Glutamatergic neuron (in vitro differentiated cells): ENCODE results near the gene PIK3CG. TPM values are rescaled to one million over a fixed set of nuclear protein-coding genes. Genes with fewer than 3 reads are reported as not detected.
"Not testable (repeated sequence)": the region's sequence is repeated elsewhere in the genome, so short reads cannot be mapped to it uniquely, and the experiment has no call there.

ENCODE experiments used
- DNase-seq: peaks from one replicate; pipeline ENCODE4 v3.0.0; 2022
- H3K27ac Mint-ChIP-seq: one replicate; pipeline ENCODE4 v1.8.0; 2020; ENCODE audit warnings: mild to moderate bottlenecking, mixed read lengths, inconsistent platforms; ENCODE audit not compliant: unreplicated experiment
- H3K27me3 Mint-ChIP-seq: one replicate; pipeline ENCODE4 v1.8.0; 2020; ENCODE audit warnings: mild to moderate bottlenecking, moderate library complexity, mixed read lengths, inconsistent platforms; ENCODE audit not compliant: unreplicated experiment
- H3K36me3 Mint-ChIP-seq: one replicate; pipeline ENCODE4 v1.8.0; 2020; ENCODE audit warnings: mild to moderate bottlenecking, mixed read lengths, inconsistent platforms; ENCODE audit not compliant: unreplicated experiment
- H3K4me1 Mint-ChIP-seq: one replicate; pipeline ENCODE4 v1.8.0; 2020; ENCODE audit warnings: mild to moderate bottlenecking, low read depth, mixed read lengths, inconsistent platforms; ENCODE audit not compliant: unreplicated experiment
- H3K4me3 Mint-ChIP-seq: one replicate; pipeline ENCODE4 v1.8.0; 2020; ENCODE audit warnings: mild to moderate bottlenecking, mixed read lengths, inconsistent platforms; ENCODE audit not compliant: unreplicated experiment
- H3K9me3 Mint-ChIP-seq: one replicate; pipeline ENCODE4 v1.8.0; 2020; ENCODE audit warnings: mild to moderate bottlenecking, moderate library complexity, mixed read lengths, inconsistent platforms; ENCODE audit not compliant: unreplicated experiment
- total RNA-seq: library from RNA; stranded (reverse); fragmentation: NEBNext Ultra II Directional; extraction: Animal tissue kit (Norgen Biotek cat#: 25700); gene quantifications from one replicate; pipeline ENCODE4 v1.2.1, GENCODE V29; 2021; ENCODE audit not compliant: unreplicated experiment
- TF ChIP-seq, protein P1 (sequence below): fragments of 200-600 bp; sonication (generic); IDR thresholded peaks from one replicate; pipeline ENCODE4 v1.5.0; 2021; ENCODE audit not compliant: partially characterized antibody, unreplicated experiment

PIK3CG gene
- total RNA-seq, 1 donor from 2014 or later: not detected

GRCh38 chr7:106952001-106952657, 87.0 kb downstream of the PIK3CG start:
- DNase-seq: no peak
- H3K27me3 Mint-ChIP-seq: no peaks in the 10 kb centered on the region
- H3K27ac Mint-ChIP-seq: no peak overlapping the region
- peaks cover 2% of the 10 kb centered on the region for H3K9me3 Mint-ChIP-seq
- no peak overlapping the region for H3K4me3 Mint-ChIP-seq
- H3K4me1 Mint-ChIP-seq: peaks cover 1% of the 10 kb centered on the region
- H3K36me3 Mint-ChIP-seq: no peaks in the 10 kb centered on the region
- TF ChIP-seq, protein P1, sequence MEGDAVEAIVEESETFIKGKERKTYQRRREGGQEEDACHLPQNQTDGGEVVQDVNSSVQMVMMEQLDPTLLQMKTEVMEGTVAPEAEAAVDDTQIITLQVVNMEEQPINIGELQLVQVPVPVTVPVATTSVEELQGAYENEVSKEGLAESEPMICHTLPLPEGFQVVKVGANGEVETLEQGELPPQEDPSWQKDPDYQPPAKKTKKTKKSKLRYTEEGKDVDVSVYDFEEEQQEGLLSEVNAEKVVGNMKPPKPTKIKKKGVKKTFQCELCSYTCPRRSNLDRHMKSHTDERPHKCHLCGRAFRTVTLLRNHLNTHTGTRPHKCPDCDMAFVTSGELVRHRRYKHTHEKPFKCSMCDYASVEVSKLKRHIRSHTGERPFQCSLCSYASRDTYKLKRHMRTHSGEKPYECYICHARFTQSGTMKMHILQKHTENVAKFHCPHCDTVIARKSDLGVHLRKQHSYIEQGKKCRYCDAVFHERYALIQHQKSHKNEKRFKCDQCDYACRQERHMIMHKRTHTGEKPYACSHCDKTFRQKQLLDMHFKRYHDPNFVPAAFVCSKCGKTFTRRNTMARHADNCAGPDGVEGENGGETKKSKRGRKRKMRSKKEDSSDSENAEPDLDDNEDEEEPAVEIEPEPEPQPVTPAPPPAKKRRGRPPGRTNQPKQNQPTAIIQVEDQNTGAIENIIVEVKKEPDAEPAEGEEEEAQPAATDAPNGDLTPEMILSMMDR: no peak

DNA sequence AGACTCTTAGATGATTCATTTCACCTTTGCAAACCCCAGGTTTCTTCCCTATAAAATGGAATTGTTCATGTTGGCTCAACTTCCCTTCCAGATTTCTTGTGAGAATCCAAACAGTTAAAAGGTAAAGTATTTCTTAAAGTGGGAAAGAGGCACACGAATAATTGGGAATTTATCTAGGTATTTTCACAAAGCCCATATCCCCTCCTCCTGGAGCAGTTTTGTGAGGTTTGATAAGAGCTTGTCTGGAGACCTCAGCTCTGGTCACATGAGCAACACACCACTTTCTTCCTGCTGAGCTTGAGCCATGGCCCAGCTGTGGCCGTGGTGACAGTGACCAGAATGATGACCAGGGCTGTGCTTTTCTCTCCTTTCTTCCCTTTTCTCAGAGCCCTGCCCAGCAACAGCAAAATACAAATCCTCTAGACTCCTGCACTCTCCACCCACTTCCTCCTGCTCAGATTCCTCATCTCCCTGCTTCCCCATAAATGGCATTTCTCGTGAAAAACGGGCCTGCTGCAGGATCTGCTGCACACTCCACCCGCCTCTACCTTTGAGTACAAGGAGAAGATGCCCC, 87.7 kb downstream of the PIK3CG start:
- DNase-seq: no peak
- Mint-ChIP-seq H3K4me3 (no peak overlapping the region), H3K27ac (no peak overlapping the region), H3K9me3 (peaks cover 2% of the 10 kb centered on the region), H3K27me3 (no peaks in the 10 kb centered on the region), H3K36me3 (no peaks in the 10 kb centered on the region), H3K4me1 (peaks cover 1% of the 10 kb centered on the region)
- TF ChIP-seq, protein P1: no peak

DNA sequence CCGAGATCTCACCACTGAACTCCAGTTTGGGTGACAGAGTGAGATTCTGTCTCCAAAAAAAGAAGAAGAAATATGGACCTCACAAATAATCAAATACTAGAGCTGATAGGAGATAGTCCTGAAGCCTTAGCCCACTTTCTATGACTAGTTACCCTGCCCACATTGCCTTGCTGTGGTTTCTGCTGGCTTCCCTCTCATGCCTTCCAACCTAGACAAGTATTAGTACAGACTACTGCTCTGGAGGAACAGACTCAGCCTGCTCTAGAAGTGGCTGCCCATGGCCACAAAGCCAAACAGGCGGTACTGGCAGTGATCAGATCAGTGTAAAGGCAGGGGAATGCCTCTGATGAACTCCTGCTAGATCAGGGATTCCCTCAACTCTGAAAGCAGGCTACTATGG, 89.8 kb downstream of the PIK3CG start:
- Mint-ChIP-seq H3K4me3 (no peak overlapping the region), H3K9me3 (peaks cover 2% of the 10 kb centered on the region), H3K27me3 (peaks cover 2% of the 10 kb centered on the region), H3K27ac (no peak overlapping the region), H3K36me3 (no peaks in the 10 kb centered on the region), H3K4me1 (no peaks in the 10 kb centered on the region)
- TF ChIP-seq, protein P1: no peak
- DNase-seq: no peak

DNA sequence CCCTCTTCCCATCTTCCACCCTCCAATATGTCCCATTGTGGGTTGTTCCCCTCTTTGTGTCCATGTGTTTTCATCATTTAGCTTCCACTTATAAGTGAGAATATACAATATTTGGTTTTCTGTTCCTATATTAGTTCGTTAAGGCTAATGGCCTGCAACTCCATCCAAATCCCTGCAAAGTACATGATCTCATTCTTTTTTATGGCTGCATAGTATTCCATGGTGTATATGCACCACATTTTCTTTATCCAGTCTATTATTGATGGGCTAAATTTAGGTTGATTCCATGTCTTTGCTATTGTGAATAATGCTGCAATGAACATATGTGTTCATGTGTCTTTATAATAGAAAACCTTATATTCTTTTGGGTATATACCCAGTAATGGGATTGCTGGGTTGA, 90.8 kb downstream of the PIK3CG start:
- not testable (repeated sequence) for H3K27me3 Mint-ChIP-seq, H3K36me3 Mint-ChIP-seq, H3K9me3 Mint-ChIP-seq, H3K4me1 Mint-ChIP-seq, H3K4me3 Mint-ChIP-seq, H3K27ac Mint-ChIP-seq, DNase-seq

Other genes starting within 250 kb of the PIK3CG start
- 38.9 TPM for gene CCDC71L, start 204.1 kb upstream of the PIK3CG start, total RNA-seq
- 14.6 TPM for gene PRKAR2B, start 179.4 kb downstream of the PIK3CG start, total RNA-seq